ENCODE results near the gene PROCR.
A peak's percentile ranks its signal among the peaks of the same experiment; 100 is the strongest.

GRCh38 chr20:35171753-35172433, at the start of gene PROCR:
- no peak for TF ChIP-seq CTCF (IDR thresholded peaks at IDR 0.05)
- TF ChIP-seq POLR2AphosphoS5 (IDR thresholded peaks at IDR 0.05), result peak in 1 of 3 donors; percentile 18
- no peak for TF ChIP-seq POLR2A (IDR thresholded peaks at IDR 0.05)
